Heart left ventricle (tissue), 16 donors: ENCODE measurements around the gene KRT4. TPM values are rescaled to one million over a fixed set of nuclear protein-coding genes. Genes with fewer than 3 reads are reported as not detected.

ENCODE experiments used
- ATAC-seq, 4 donors: fragments of 200-7000 bp; cut with Tn5 transposase; one replicate each; pipeline ENCODE4 v1.9.1; 2020 to 2022; ENCODE audit warnings: moderate library complexity in 4 of 4, mild to moderate bottlenecking in 3 of 4, moderate number of reproducible peaks in 1 of 4
- DNase-seq, 5 donors: peaks; one replicate each; pipeline ENCODE4 v3.0.0-alpha.2; 2020
- H3K27ac ChIP-seq, 12 donors: fragments of 200-600 bp; sonication (generic) in 4 of 12; one replicate each; pipeline versions ENCODE4 v1.5.0 to v1.8.0; 2016 to 2022; ENCODE audit warnings: mild to moderate bottlenecking in 2 of 12
- H3K27me3 ChIP-seq, 9 donors: fragments of 200-600 bp; sonication (generic) in 2 of 9; one replicate each; pipeline versions ENCODE4 v1.5.1 to v1.8.0; 2016 to 2022; ENCODE audit warnings: mild to moderate bottlenecking in 3 of 9
- H3K36me3 ChIP-seq, 9 donors: fragments of 200-600 bp; sonication (generic) in 2 of 9; one replicate each; pipeline versions ENCODE4 v1.5.0 to v1.8.0; 2018 to 2022; ENCODE audit warnings: mild to moderate bottlenecking in 2 of 9
- H3K4me1 ChIP-seq, 12 donors: fragments of 200-600 bp; sonication (generic) in 4 of 12; one replicate each; pipeline versions ENCODE4 v1.5.0 to v1.8.0; 2016 to 2022; ENCODE audit warnings: mild to moderate bottlenecking in 3 of 12
- H3K4me3 ChIP-seq, 12 donors: fragments of 200-600 bp; sonication (generic) in 4 of 12; one replicate each; pipeline versions ENCODE4 v1.5.0 to v1.8.0; 2017 to 2022; ENCODE audit warnings: mild to moderate bottlenecking in 9 of 12, moderate library complexity in 4 of 12
- H3K9me3 ChIP-seq, 12 donors: fragments of 200-600 bp; sonication (generic) in 4 of 12; one replicate each; pipeline versions ENCODE4 v1.5.0 to v1.8.0; 2016 to 2022; ENCODE audit warnings: mild to moderate bottlenecking in 1 of 12
- POLR2A ChIP-seq, 2 donors: fragments of 450-650 bp; IDR thresholded peaks; one replicate each; pipeline ENCODE4 v1.6.1; 2017; ENCODE audit warnings: antibody characterized with exemption in 2 of 2, mild to moderate bottlenecking in 2 of 2, moderate library complexity in 2 of 2
- WGBS, 4 donors: extraction: QIAGEN DNeasy Blood & Tissue Kit in 2 of 4; methylation state at CpG; one replicate each; pipeline versions ENCODE4 v1.1.5 to v1.1.7; 2013 to 2018; 5-methylcytosine and 5-hydroxymethylcytosine counted together
- intact Hi-C, 10 donors: fragments of 100-400 bp; cut with DNase I; formaldehyde crosslinking; loops; one replicate each; pipeline versions ENCODE4 v1.11.1 to v1.14.2; 2022
- polyA plus RNA-seq, 2 donors: library from polyadenylated mRNA; stranded (reverse); fragments of 200-250 nt; gene quantifications; one replicate each; pipeline ENCODE4 v1.2.3, GENCODE V29; 2013
- total RNA-seq, 9 donors: library from RNA; depleted of rRNA in 2 of 9; stranded (reverse); fragments of >200 nt in 2 of 9; fragmentation: NEBNext Ultra II Directional in 3 of 9; extraction: Animal tissue kit (Norgen Biotek cat#: 25700) in 3 of 9; gene quantifications; one replicate each; pipeline versions ENCODE4 v1.1.0 to v1.2.4, GENCODE V29; 2016 to 2023
- TF ChIP-seq, protein P1 (sequence below), 12 donors: fragments of 200-600 bp; sonication (generic) in 4 of 12; IDR thresholded peaks; one replicate each; pipeline versions ENCODE4 v1.5.0 to v1.8.0; 2018 to 2022; ENCODE audit warnings: antibody characterized with exemption in 12 of 12, mild to moderate bottlenecking in 5 of 12
- donor health status: ischemic (EF 13 %, LVEDD 7.1; RV severe dilation, severe dysfunction).
- donor health status: healthy with polysubstance abuse.
- donor health status: DM: no; HTN: yes; CAD: no.
- donor health status: DM: no; HTN: no; CAD: no.
- donor health status: ischemic (EF 25% LVEDD 6.9; RV normal size, moderate dysfunction).
- donor health status: ischemic (EF 25% LVEDD 5.7; RV mildly dilated, moderate dysfunction).
- donor health status: healthy.
- donor health status: DM: yes; HTN: yes; CAD: no.
- donor health status: ischemic (EF 35%, LVEDD 5.7; RV mildly dilated, moderate dysfunction).
- donor health status: nonischemic (EF 11% LVEDD 7.7; RV severe dilation, severe dysfunction).
- donor health status: DM: yes; HTN: yes; CAD: no.
- donor health status: PGD.
- donor health status: ischemic (EF 29% LVEDD 5.4; RV normal size, mild dysfunction).
- donor health status: nonischemic (EF 23%, LVEDD 6.1; RV moderate dilation, normal function).

The KRT4 gene
- total and polyA plus RNA-seq, 11 donors: 0.51 TPM; not detected in 10

GRCh38 chr12:52787324-52788191 is 26.4 kb downstream of the KRT4 start:
- 62 to 68% (median 63%) methylated on average over 6 of the region's 6 CpGs for whole genome bisulfite sequencing, 4 donors
- no peak for DNase-seq
- no peak overlapping the region for H3K27ac ChIP-seq
- H3K4me3 ChIP-seq: no peak overlapping the region
- H3K4me1 ChIP-seq: peaks cover 0 to 6% (median 0%) of the 10 kb centered on the region in 12 donors
- H3K27me3 ChIP-seq: peaks cover 0 to 43% (median 20%) of the 10 kb centered on the region in 9 donors
- intact Hi-C loops: no loop called here
- no peak for ATAC-seq
- TF ChIP-seq POLR2A (IDR thresholded peaks at IDR 0.05): no peak
- TF ChIP-seq, protein P1, sequence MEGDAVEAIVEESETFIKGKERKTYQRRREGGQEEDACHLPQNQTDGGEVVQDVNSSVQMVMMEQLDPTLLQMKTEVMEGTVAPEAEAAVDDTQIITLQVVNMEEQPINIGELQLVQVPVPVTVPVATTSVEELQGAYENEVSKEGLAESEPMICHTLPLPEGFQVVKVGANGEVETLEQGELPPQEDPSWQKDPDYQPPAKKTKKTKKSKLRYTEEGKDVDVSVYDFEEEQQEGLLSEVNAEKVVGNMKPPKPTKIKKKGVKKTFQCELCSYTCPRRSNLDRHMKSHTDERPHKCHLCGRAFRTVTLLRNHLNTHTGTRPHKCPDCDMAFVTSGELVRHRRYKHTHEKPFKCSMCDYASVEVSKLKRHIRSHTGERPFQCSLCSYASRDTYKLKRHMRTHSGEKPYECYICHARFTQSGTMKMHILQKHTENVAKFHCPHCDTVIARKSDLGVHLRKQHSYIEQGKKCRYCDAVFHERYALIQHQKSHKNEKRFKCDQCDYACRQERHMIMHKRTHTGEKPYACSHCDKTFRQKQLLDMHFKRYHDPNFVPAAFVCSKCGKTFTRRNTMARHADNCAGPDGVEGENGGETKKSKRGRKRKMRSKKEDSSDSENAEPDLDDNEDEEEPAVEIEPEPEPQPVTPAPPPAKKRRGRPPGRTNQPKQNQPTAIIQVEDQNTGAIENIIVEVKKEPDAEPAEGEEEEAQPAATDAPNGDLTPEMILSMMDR (IDR thresholded peaks at IDR 0.05): no peak
- H3K36me3 ChIP-seq: no peaks in the 10 kb centered on the region
- H3K9me3 ChIP-seq: no peaks in the 10 kb centered on the region

- TF ChIP-seq, protein P1 (IDR thresholded peaks at IDR 0.05): no peak
- TF ChIP-seq POLR2A (IDR thresholded peaks at IDR 0.05): no peak
- intact Hi-C loops: no loop called here
- DNase-seq (no peak), ATAC-seq (no peak)
- Histone ChIP-seq H3K4me3 (no peak overlapping the region), H3K27me3 (peaks cover 0 to 38% (median 12%) of the 10 kb centered on the region in 9 donors), H3K4me1 (peaks cover 0 to 2% (median 0%) of the 10 kb centered on the region in 12 donors), H3K27ac (no peak overlapping the region), H3K36me3 (no peaks in the 10 kb centered on the region), H3K9me3 (no peaks in the 10 kb centered on the region)
- 63 to 81% (median 79%) methylated on average over 3 of the region's 3 CpGs for WGBS, 4 donors
Measured at GRCh38 chr12:52784909-52785308, 29.0 kb downstream of the KRT4 start.

DNA sequence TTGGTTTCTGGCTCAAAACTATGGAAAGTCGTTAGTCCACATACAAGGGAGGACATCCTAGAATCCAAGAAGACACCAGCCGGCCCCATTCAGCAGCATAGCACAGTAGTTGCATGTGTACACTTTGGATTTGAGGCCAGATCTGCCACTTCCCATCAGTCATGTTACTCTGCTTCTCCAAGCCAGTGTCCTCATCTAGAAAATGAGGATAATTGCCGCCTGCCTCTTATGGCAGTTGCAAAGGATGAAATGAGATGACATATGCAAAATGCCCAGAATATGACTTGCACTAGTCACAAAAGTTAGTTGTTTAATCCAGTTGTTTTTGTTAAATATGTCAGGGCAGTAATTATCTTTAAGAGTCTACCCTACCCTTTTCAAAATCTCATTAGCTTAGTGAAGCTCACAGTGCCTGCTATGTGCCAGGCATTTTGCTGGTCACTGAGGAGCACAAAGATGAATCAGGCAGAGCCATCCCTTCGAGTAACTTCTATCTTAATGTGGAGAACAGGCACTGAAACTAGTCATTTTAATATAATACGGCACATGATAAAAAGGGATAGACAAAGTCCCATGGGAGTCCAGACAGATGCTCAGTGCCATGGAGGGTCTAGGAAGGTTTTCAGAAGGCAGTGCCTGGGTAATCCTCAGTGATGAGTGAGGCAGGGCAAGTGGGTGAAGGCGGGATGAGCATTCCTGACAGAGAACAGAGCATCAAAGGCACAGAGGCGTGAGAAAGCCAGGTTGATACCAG is 30.2 kb downstream of the KRT4 start:
- intact Hi-C loops: no loop called here
- DNase-seq: no peak
- no peaks in the 10 kb centered on the region for H3K9me3 ChIP-seq
- TF ChIP-seq, protein P1 (IDR thresholded peaks at IDR 0.05): no peak
- no peak for TF ChIP-seq POLR2A (IDR thresholded peaks at IDR 0.05)
- 75 to 81% (median 76%) methylated on average over 7 of the region's 7 CpGs for WGBS, 4 donors
- H3K27ac ChIP-seq: no peak overlapping the region
- H3K4me3 ChIP-seq: no peak overlapping the region
- peaks cover 0 to 33% (median 4%) of the 10 kb centered on the region in 9 donors for H3K27me3 ChIP-seq
- no peaks in the 10 kb centered on the region for H3K36me3 ChIP-seq
- ATAC-seq: no peak
- no peaks in the 10 kb centered on the region for H3K4me1 ChIP-seq

GRCh38 chr12:52782502-52782901 is 31.4 kb downstream of the KRT4 start:
- H3K9me3 ChIP-seq: no peaks in the 10 kb centered on the region
- intact Hi-C loops: no loop called here
- H3K4me3 ChIP-seq: no peak overlapping the region
- DNase-seq (no peak), ATAC-seq (no peak)
- H3K36me3 ChIP-seq: no peaks in the 10 kb centered on the region
- no peak overlapping the region for H3K27ac ChIP-seq
- TF ChIP-seq, protein P1 (IDR thresholded peaks at IDR 0.05): no peak
- TF ChIP-seq POLR2A (IDR thresholded peaks at IDR 0.05): no peak
- no peaks in the 10 kb centered on the region for H3K4me1 ChIP-seq
- WGBS, 4 donors: 93 to 97% (median 95%) methylated on average over 4 of the region's 4 CpGs
- H3K27me3 ChIP-seq: peaks cover 0 to 31% (median 2%) of the 10 kb centered on the region in 9 donors
